Vagina (tissue), 2 donors: ENCODE results near the gene RNF32. TPM values are rescaled to one million over a fixed set of nuclear protein-coding genes. Genes with fewer than 3 reads are reported as not detected.

Source experiments
- DNase-seq, 2 donors: peaks; one replicate each; pipeline ENCODE4 v3.0.0-alpha.2; 2017; ENCODE audit errors: extremely low spot score in 2 of 2
- H3K27ac ChIP-seq: fragments of 200-600 bp; sonication (generic); one replicate; pipeline ENCODE4 v1.5.1; 2019
- H3K27me3 ChIP-seq: fragments of 200-600 bp; sonication (generic); one replicate; pipeline ENCODE4 v1.5.1; 2019
- H3K36me3 ChIP-seq, 2 donors: fragments of 200-600 bp; sonication (generic); one replicate each; pipeline ENCODE4 v1.5.1; 2017 to 2019
- H3K4me1 ChIP-seq: fragments of 200-600 bp; sonication (generic); one replicate; pipeline ENCODE4 v1.5.1; 2019
- H3K4me3 ChIP-seq, 2 donors: fragments of 200-600 bp; sonication (generic); 1 replicate in 1 of 2; 2 replicates in 1 of 2; pipeline ENCODE4 v1.5.1; 2016 to 2019
- H3K9me3 ChIP-seq: fragments of 200-600 bp; sonication (generic); one replicate; pipeline ENCODE4 v1.5.1; 2019
- CTCF ChIP-seq, 3 experiments: fragments of 450-650 bp in 2 of 3; fragments of 200-600 bp in 1 of 3; sonication (generic) in 1 of 3; IDR thresholded peaks; one replicate each; pipeline ENCODE4 v1.5.1; 2017 to 2019; ENCODE audit warnings: antibody characterized with exemption in 3 of 3, mild to moderate bottlenecking in 2 of 3, moderate library complexity in 2 of 3
- POLR2A ChIP-seq, 2 donors: fragments of 450-650 bp; IDR thresholded peaks; one replicate each; pipeline ENCODE4 v1.6.1; 2017; ENCODE audit warnings: antibody characterized with exemption in 2 of 2, mild to moderate bottlenecking in 2 of 2, moderate library complexity in 2 of 2
- POLR2AphosphoS5 ChIP-seq, 2 donors: sonication (generic); formaldehyde crosslinking; IDR thresholded peaks; one replicate each; pipeline ENCODE4 v1.9.0; 2017; ENCODE audit warnings: antibody characterized with exemption in 2 of 2, mild to moderate bottlenecking in 2 of 2, low read depth in 1 of 2; ENCODE audit not compliant: insufficient read depth in 1 of 2
- intact Hi-C: fragments of 100-400 bp; cut with DNase I; formaldehyde crosslinking; loops from one replicate; pipeline ENCODE4 v1.15.1; 2023
- total RNA-seq: library from RNA; depleted of rRNA; stranded (reverse); fragments of >200 nt; gene quantifications from one replicate; pipeline ENCODE4 v1.2.3, GENCODE V29; 2016

RNF32 gene
- total RNA-seq, 1 donor from 2014 or later: not detected

- no peaks in the 10 kb centered on the region for H3K9me3 ChIP-seq
- no peak overlapping the region for H3K27ac ChIP-seq
- H3K4me1 ChIP-seq: no peaks in the 10 kb centered on the region
- H3K27me3 ChIP-seq: no peaks in the 10 kb centered on the region
- H3K4me3 ChIP-seq: no peak overlapping the region
- intact Hi-C loops: no loop called here
- no peak for DNase-seq
- no peaks in the 10 kb centered on the region for H3K36me3 ChIP-seq
- TF ChIP-seq POLR2A (IDR thresholded peaks at IDR 0.05): no peak
- no peak for TF ChIP-seq POLR2AphosphoS5 (IDR thresholded peaks at IDR 0.05; ENCODE audit: insufficient read depth in 1 of 2, low read depth in 1 of 2)
- TF ChIP-seq CTCF (IDR thresholded peaks at IDR 0.05): no peak
Observed at GRCh38 chr7:156657681-156658080, 17.1 kb downstream of the RNF32 start.

- no peak for DNase-seq
Observed at GRCh38 chr7:156659203-156659602, 18.6 kb downstream of the RNF32 start.

GRCh38 chr7:156659961-156660360 lies 19.4 kb downstream of the RNF32 start:
- TF ChIP-seq POLR2AphosphoS5 (IDR thresholded peaks at IDR 0.05; ENCODE audit: insufficient read depth in 1 of 2, low read depth in 1 of 2) (no peak), CTCF (IDR thresholded peaks at IDR 0.05) (no peak), POLR2A (IDR thresholded peaks at IDR 0.05) (no peak)
- Histone ChIP-seq H3K4me3 (no peak overlapping the region), H3K27me3 (no peaks in the 10 kb centered on the region), H3K27ac (no peak overlapping the region), H3K36me3 (no peaks in the 10 kb centered on the region), H3K4me1 (no peaks in the 10 kb centered on the region), H3K9me3 (no peaks in the 10 kb centered on the region)
- intact Hi-C loops: no loop called here
- DNase-seq: no peak

More at GRCh38 chr7:156659203-156659602, 18.6 kb downstream of the RNF32 start:
- H3K4me3 ChIP-seq: no peak overlapping the region
- intact Hi-C loops: no loop called here
- no peaks in the 10 kb centered on the region for H3K27me3 ChIP-seq
- no peaks in the 10 kb centered on the region for H3K4me1 ChIP-seq
- no peak for TF ChIP-seq CTCF (IDR thresholded peaks at IDR 0.05)
- TF ChIP-seq POLR2AphosphoS5 (IDR thresholded peaks at IDR 0.05; ENCODE audit: insufficient read depth in 1 of 2, low read depth in 1 of 2): no peak
- TF ChIP-seq POLR2A (IDR thresholded peaks at IDR 0.05): no peak
- H3K36me3 ChIP-seq: no peaks in the 10 kb centered on the region
- H3K9me3 ChIP-seq: no peaks in the 10 kb centered on the region
- H3K27ac ChIP-seq: no peak overlapping the region

- TF ChIP-seq POLR2AphosphoS5 (IDR thresholded peaks at IDR 0.05; ENCODE audit: insufficient read depth in 1 of 2, low read depth in 1 of 2) (no peak), CTCF (IDR thresholded peaks at IDR 0.05) (no peak), POLR2A (IDR thresholded peaks at IDR 0.05) (no peak)
- Histone ChIP-seq H3K36me3 (no peaks in the 10 kb centered on the region), H3K9me3 (no peaks in the 10 kb centered on the region), H3K4me3 (no peak overlapping the region), H3K27me3 (no peaks in the 10 kb centered on the region), H3K4me1 (no peaks in the 10 kb centered on the region), H3K27ac (no peak overlapping the region)
- no peak for DNase-seq
- intact Hi-C loops: no loop called here
Observed at GRCh38 chr7:156661637-156662036, 21.1 kb downstream of the RNF32 start.

GRCh38 chr7:156662277-156662676 lies 21.7 kb downstream of the RNF32 start:
- Histone ChIP-seq H3K27me3 (no peaks in the 10 kb centered on the region), H3K27ac (no peak overlapping the region), H3K4me3 (no peak overlapping the region), H3K36me3 (no peaks in the 10 kb centered on the region), H3K4me1 (no peaks in the 10 kb centered on the region), H3K9me3 (no peaks in the 10 kb centered on the region)
- no peak for DNase-seq
- TF ChIP-seq CTCF (IDR thresholded peaks at IDR 0.05) (no peak), POLR2AphosphoS5 (IDR thresholded peaks at IDR 0.05; ENCODE audit: insufficient read depth in 1 of 2, low read depth in 1 of 2) (no peak), POLR2A (IDR thresholded peaks at IDR 0.05) (no peak)
- intact Hi-C loops: no loop called here
